Measurements from ENCODE around the gene WDR7. TPM values are rescaled to one million over a fixed set of nuclear protein-coding genes. Genes with fewer than 3 reads are reported as not detected.

WDR7 gene
- total and polyA plus RNA-seq, 2 of the 4 experiments (the other 2 are of a cell fraction), result 3.7 to 23.3 TPM

- no peak overlapping the region for H3K18ac ChIP-seq (ENCODE audit: low read depth, low read length)
- BruUV-seq (replicated peaks), result no TSS peak
- TF ChIP-seq SMC3 (IDR thresholded peaks at IDR 0.05; ENCODE audit: low read depth, low read length) (no peak), CEBPB (IDR thresholded peaks at IDR 0.05; ENCODE audit: low read depth, low read length) (no peak), RAD21 (IDR thresholded peaks at IDR 0.05; ENCODE audit: low read length) (no peak), BHLHE40 (IDR thresholded peaks at IDR 0.05; ENCODE audit: low read depth, low read length) (no peak), CHD1 (IDR thresholded peaks at IDR 0.05; ENCODE audit: low read depth, low read length) (no peak)
- TF ChIP-seq, protein P1, sequence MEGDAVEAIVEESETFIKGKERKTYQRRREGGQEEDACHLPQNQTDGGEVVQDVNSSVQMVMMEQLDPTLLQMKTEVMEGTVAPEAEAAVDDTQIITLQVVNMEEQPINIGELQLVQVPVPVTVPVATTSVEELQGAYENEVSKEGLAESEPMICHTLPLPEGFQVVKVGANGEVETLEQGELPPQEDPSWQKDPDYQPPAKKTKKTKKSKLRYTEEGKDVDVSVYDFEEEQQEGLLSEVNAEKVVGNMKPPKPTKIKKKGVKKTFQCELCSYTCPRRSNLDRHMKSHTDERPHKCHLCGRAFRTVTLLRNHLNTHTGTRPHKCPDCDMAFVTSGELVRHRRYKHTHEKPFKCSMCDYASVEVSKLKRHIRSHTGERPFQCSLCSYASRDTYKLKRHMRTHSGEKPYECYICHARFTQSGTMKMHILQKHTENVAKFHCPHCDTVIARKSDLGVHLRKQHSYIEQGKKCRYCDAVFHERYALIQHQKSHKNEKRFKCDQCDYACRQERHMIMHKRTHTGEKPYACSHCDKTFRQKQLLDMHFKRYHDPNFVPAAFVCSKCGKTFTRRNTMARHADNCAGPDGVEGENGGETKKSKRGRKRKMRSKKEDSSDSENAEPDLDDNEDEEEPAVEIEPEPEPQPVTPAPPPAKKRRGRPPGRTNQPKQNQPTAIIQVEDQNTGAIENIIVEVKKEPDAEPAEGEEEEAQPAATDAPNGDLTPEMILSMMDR (conservative IDR thresholded peaks at IDR 0.05; ENCODE audit: low read depth, low read length), result no peak
- TF ChIP-seq, protein P2, sequence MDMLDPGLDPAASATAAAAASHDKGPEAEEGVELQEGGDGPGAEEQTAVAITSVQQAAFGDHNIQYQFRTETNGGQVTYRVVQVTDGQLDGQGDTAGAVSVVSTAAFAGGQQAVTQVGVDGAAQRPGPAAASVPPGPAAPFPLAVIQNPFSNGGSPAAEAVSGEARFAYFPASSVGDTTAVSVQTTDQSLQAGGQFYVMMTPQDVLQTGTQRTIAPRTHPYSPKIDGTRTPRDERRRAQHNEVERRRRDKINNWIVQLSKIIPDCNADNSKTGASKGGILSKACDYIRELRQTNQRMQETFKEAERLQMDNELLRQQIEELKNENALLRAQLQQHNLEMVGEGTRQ (IDR thresholded peaks at IDR 0.05; ENCODE audit: low read depth, low read length), result no peak
- H3K4ac ChIP-seq (ENCODE audit: low read depth, low read length), result no peak overlapping the region
- no peak overlapping the region for H3K27ac ChIP-seq (ENCODE audit: insufficient read depth, low read length)
- dilution Hi-C loops (cut with HindIII; ENCODE audit: low sequenced_read_pairs, unreplicated experiment), result no loop called here
- H3K9ac ChIP-seq (ENCODE audit: low read depth, low read length), result no peak overlapping the region
- in situ Hi-C loops (cut with MboI; ENCODE audit: low sequenced_read_pairs), result no loop called here
- H2BK5ac ChIP-seq (ENCODE audit: low read depth, low read length, poor library complexity, severe bottlenecking), result no peak overlapping the region
- no peak overlapping the region for H2BK15ac ChIP-seq (ENCODE audit: low read depth, low read length)
- 0 out of 2 replicates have a peak, but pooled peaks cover 4% of the 10 kb centered on the region for H3K4me1 ChIP-seq (ENCODE audit: control insufficient read depth, insufficient read depth, low read length)
- no peak overlapping the region for H4K5ac ChIP-seq (ENCODE audit: low read depth, low read length)
- H3K27me3 ChIP-seq (ENCODE audit: control insufficient read depth, insufficient read depth, low read length), result no peaks in the 10 kb centered on the region
- H4K91ac ChIP-seq (ENCODE audit: insufficient read depth, low read depth, low read length), result no peak overlapping the region
- no peak overlapping the region for H2AK9ac ChIP-seq (replicated peaks; ENCODE audit: low read depth, low read length, poor library complexity)
- H3K14ac ChIP-seq (replicated peaks; ENCODE audit: low read depth, low read length), result no peak overlapping the region
- ATAC-seq (ENCODE audit: low read depth) (no peak), DNase-seq (no peak)
- H3K4me2 ChIP-seq (ENCODE audit: low read depth, low read length), result no peak overlapping the region
- no peaks in the 10 kb centered on the region for H3K9me3 ChIP-seq (ENCODE audit: control insufficient read depth, insufficient read depth, low read length)
- no peak overlapping the region for H3K4me3 ChIP-seq (ENCODE audit: insufficient read depth, low read depth, low read length)
- CTCF ChIA-PET, result interaction anchor here (1.4 kb wide), 1 partner anchor 9 kb away, joined by 3 read pairs; no protein-coding TSS in a partner anchor
- H3K56ac ChIP-seq (ENCODE audit: extremely low read depth, insufficient read depth, low read length), result no peak overlapping the region
- no peak overlapping the region for H3K23ac ChIP-seq (ENCODE audit: low read depth, low read length)
- H3K79me1 ChIP-seq (ENCODE audit: low read depth in 1 of 2, low read length in 2 of 2), result no peaks in the 10 kb centered on the region; a peak in 1 of 4 replicates
- no peak overlapping the region for H2AK5ac ChIP-seq (ENCODE audit: low read depth, low read length)
- H3K9me1 ChIP-seq (ENCODE audit: insufficient read depth, low read length), result no peaks in the 10 kb centered on the region
- no peaks in the 10 kb centered on the region for H4K20me1 ChIP-seq (ENCODE audit: insufficient read depth, low read length)
- no CpG with 5 or more reads among the region's 3 CpGs for WGBS, 2 experiments (ENCODE audit: extremely low coverage in 2 of 2, insufficient read length in 1 of 2)
- H2BK120ac ChIP-seq (ENCODE audit: low read depth, low read length), result no peak overlapping the region
- H2AFZ ChIP-seq (replicated peaks; ENCODE audit: low read length, poor library complexity), result no peak overlapping the region
- no peak overlapping the region for H4K8ac ChIP-seq (ENCODE audit: low read depth in 2 of 2, low read length in 2 of 2)
- intact Hi-C loops (cut with micrococcal nuclease), result no loop called here
- 0 out of 2 replicates have a peak, but pooled peaks cover 2% of the 10 kb centered on the region for H3K36me3 ChIP-seq (ENCODE audit: control insufficient read depth, insufficient read depth, low read length)
- POLR2A ChIA-PET (ENCODE audit: unreplicated experiment), result no interaction called here
- H2BK20ac ChIP-seq (ENCODE audit: low read depth, low read length), result no peak overlapping the region
Measured at GRCh38 chr18:56934906-56935305, 283.7 kb downstream of the WDR7 start.
